Activated T-cell treated with anti-CD3 and anti-CD28 coated beads, Interleukin-2, amount 50 U/mL, for 72 hours (primary cell): Measurements from ENCODE around the gene CHD9. TPM values are rescaled to one million over a fixed set of nuclear protein-coding genes. Genes with fewer than 3 reads are reported as not detected.
"Not testable (repeated sequence)": the region's sequence is repeated elsewhere in the genome, so short reads cannot be mapped to it uniquely, and the experiment has no call there.

ENCODE experiments used
- ATAC-seq, 2 donors: fragments of 150-1000 bp; cut with Tn5 transposase; replicated peaks in 1 of 2; 2 replicates each; pipeline ENCODE4 v1.10.0; 2021; ENCODE audit warnings: moderate library complexity in 2 of 2, mild to moderate bottlenecking in 1 of 2
- DNase-seq, 2 donors: peaks; one replicate each; pipeline ENCODE4 v3.0.0; 2021 to 2022; ENCODE audit warnings: mixed read lengths in 1 of 2
- H3K27ac Mint-ChIP-seq: one replicate; pipeline ENCODE4 v1.8.0; 2022; ENCODE audit warnings: mild to moderate bottlenecking, moderate library complexity, mixed read lengths
- H3K27me3 Mint-ChIP-seq: one replicate; pipeline ENCODE4 v1.8.0; 2022; ENCODE audit warnings: low read depth, mixed read lengths
- H3K36me3 Mint-ChIP-seq, 2 donors: one replicate each; pipeline ENCODE4 v1.8.0; 2022; ENCODE audit warnings: mixed read lengths in 2 of 2, mild to moderate bottlenecking in 1 of 2; ENCODE audit not compliant: insufficient read depth in 2 of 2
- H3K4me1 Mint-ChIP-seq: one replicate; pipeline ENCODE4 v1.8.0; 2022; ENCODE audit warnings: low read depth, mixed read lengths
- H3K4me3 Mint-ChIP-seq, 2 donors: one replicate each; pipeline ENCODE4 v1.8.0; 2022; ENCODE audit warnings: mild to moderate bottlenecking in 2 of 2, mixed read lengths in 2 of 2, moderate library complexity in 2 of 2
- H3K9me3 Mint-ChIP-seq, 2 donors: one replicate each; pipeline ENCODE4 v1.8.0; 2022; ENCODE audit warnings: mixed read lengths in 2 of 2
- total RNA-seq, 2 donors: library from RNA; stranded (reverse); gene quantifications; one replicate each; pipeline ENCODE4 v1.2.3, GENCODE V29; 2022

CHD9 gene
- total RNA-seq, 2 donors from 2014 or later = 16.7 to 17.4 TPM

DNA sequence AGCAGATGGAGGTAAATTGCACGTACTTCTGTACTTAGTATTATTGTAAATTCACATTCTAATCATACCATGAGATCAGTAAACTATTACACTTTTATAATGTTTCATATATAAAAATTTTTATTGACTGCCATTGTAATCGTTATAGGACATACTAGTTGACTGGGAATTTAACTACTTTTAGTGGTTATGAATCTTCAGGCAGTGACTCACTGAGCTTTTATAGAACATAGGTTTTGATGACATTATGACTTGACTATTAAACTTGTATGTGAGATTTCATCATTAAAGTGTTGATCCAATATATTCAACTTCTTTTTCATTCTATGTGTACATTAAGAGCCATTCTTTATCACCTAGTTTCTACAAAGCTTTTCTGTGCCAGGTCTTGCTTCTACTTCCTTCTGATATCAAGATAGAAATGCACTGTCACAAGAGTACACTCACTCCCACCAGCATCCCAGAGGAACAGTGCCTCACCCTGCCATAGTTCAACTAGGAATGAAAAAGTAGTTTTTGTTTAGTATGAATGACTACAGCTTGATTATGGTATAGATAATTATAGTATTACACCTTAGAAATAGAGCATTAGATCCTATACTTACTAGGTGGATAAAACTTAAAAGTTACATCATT is 237.1 kb downstream of the CHD9 start:
- peaks cover 3 to 7% of the 10 kb centered on the region in 2 donors for H3K36me3 Mint-ChIP-seq
- no peaks in the 10 kb centered on the region for H3K9me3 Mint-ChIP-seq
- no peaks in the 10 kb centered on the region for H3K27me3 Mint-ChIP-seq
- no peak overlapping the region for H3K4me3 Mint-ChIP-seq
- peak overlapping the region; percentile 16 for H3K27ac Mint-ChIP-seq
- ATAC-seq (no peak), DNase-seq (no peak)
- H3K4me1 Mint-ChIP-seq = no peaks in the 10 kb centered on the region

DNA sequence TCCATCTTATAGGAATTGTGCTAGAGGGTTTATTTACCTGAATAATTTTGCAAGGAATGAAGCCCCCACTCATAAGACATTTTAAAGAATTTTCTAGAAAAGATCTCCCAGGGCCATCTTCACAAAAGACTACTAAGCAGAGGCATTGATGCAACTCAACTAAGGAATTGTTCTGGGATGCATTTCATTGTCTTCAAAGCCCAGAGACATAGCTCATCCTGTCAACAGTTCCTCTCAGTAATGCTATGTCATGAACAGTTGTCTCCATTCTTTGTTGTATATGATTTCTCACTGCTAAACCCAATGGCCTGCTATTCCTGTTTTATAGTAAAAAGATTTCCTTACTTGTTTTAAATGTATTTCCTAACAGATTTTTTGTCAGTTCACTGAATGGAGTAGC is 242.7 kb downstream of the CHD9 start:
- no peak overlapping the region for H3K4me3 Mint-ChIP-seq
- DNase-seq = no peak
- peaks cover 0 to 4% of the 10 kb centered on the region in 2 donors for H3K36me3 Mint-ChIP-seq
- no peaks in the 10 kb centered on the region for H3K9me3 Mint-ChIP-seq
- no peak overlapping the region for H3K27ac Mint-ChIP-seq
- H3K4me1 Mint-ChIP-seq = no peaks in the 10 kb centered on the region
- H3K27me3 Mint-ChIP-seq = no peaks in the 10 kb centered on the region
- no peak for ATAC-seq

DNA sequence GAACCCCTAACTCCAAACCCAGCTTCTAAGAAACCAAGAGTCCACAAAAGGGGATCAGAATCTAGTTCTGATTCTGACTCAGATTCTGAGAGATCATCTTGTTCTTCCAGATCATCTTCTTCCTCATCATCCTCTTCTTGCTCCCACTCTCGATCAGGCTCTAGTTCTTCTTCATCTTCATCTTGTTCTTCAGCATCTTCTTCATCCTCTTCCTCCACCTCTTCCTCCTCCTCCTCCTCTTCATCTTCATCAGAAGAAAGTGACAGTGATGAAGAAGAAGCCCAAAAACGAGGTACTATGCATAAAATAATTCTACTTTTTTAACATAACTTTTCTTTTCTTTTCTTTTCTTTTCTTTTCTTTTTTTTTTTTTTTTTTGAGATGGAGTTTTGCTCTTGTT is 249.5 kb downstream of the CHD9 start:
- Mint-ChIP-seq H3K4me1 (no peaks in the 10 kb centered on the region), H3K27me3 (no peaks in the 10 kb centered on the region), H3K36me3 (peaks cover 0 to 4% of the 10 kb centered on the region in 2 donors), H3K9me3 (no peaks in the 10 kb centered on the region), H3K4me3 (no peak overlapping the region), H3K27ac (no peak overlapping the region)
- DNase-seq = no peak
- ATAC-seq = no peak

DNA sequence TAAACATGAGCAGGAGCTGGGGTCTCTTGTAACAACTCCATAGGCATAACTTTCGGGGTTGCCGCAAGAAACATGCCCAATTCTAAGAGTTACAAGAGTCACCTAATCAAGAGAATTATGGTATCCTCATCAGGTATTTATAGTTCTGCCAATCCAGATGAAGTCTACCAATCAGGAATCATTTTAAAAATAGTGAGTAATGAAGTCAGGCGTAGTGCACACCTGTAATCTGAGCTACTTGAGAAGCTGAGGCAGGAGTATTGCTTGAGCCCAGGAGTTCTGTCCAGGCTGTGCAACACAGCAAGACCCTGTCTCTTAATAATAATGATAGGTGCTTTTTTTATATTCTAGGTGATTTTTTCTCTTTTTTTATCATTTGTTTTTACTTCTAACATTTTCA is 251.0 kb downstream of the CHD9 start:
- Mint-ChIP-seq H3K4me1 (no peaks in the 10 kb centered on the region), H3K27me3 (no peaks in the 10 kb centered on the region), H3K9me3 (no peaks in the 10 kb centered on the region), H3K27ac (no peak overlapping the region), H3K36me3 (peaks cover 0 to 7% of the 10 kb centered on the region in 2 donors), H3K4me3 (no peak overlapping the region)
- ATAC-seq (no peak), DNase-seq (no peak)

DNA sequence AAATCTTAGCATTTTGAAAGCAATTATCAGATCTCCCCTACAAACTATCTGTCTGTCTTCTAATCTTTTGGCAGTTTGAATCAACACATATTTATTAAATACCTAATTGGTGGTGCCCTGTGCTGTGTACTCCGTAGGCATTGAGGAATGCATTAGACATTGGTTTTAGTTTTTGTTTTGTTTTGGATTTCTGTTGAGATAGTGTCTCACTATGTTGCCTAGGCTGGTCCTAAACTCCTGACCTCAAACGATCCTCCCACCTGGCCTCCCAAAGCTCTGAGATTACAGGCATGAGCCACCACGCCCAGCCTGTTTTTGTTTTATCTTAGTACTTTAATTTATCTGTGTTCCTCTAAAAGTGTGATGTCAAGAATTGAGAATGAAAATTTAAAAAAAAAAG is 254.7 kb downstream of the CHD9 start:
- Mint-ChIP-seq H3K4me1 (no peaks in the 10 kb centered on the region), H3K27ac (peak overlapping the region; percentile 68), H3K27me3 (no peaks in the 10 kb centered on the region), H3K36me3 (peaks cover 0 to 10% of the 10 kb centered on the region in 2 donors), H3K9me3 (no peaks in the 10 kb centered on the region), H3K4me3 (no peak overlapping the region)
- no peak for DNase-seq
- no peak for ATAC-seq

DNA sequence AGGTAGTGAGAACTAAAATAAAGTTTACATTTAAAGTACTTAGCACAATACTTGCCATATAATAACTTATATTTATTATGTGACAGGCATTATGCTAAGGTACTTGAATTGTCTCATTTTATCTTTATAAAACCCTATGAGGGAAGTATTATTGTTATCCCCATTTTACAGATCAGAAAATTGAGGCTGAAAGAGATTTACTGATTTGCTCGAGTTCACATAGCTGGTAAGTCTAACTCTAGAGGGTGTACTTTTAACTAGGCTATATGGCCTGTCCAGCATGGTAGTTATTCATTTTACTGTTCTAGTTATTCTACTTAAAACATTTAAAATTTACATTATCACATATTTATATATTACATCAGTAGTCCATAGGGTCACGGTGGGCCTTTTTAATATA is 266.2 kb downstream of the CHD9 start:
- Mint-ChIP-seq H3K9me3 (no peaks in the 10 kb centered on the region), H3K4me3 (no peak overlapping the region), H3K4me1 (no peaks in the 10 kb centered on the region), H3K36me3 (peaks cover 0 to 10% of the 10 kb centered on the region in 2 donors), H3K27ac (no peak overlapping the region), H3K27me3 (no peaks in the 10 kb centered on the region)
- DNase-seq (no peak), ATAC-seq (no peak)

DNA sequence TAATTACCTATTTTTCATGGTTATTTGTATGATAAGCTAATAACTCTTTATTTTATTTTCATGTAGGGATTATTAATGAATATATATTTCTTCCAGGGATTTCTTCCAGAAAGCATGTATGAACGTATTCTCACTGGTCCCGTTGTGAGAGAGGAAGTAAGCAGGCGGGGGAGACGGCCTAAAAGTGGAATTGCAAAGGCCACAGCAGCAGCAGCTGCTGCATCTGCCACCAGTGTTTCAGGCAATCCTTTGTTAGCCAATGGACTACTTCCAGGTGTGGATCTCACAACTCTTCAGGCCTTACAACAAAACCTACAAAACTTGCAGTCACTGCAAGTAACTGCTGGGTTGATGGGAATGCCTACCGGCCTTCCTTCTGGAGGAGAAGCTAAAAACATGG is 269.1 kb downstream of the CHD9 start:
- no peak for DNase-seq
- Mint-ChIP-seq H3K4me3 (no peak overlapping the region), H3K36me3 (peaks cover 0 to 2% of the 10 kb centered on the region in 2 donors), H3K4me1 (no peaks in the 10 kb centered on the region), H3K27me3 (no peaks in the 10 kb centered on the region), H3K27ac (peak overlapping the region; percentile 29), H3K9me3 (peaks cover 1 to 2% of the 10 kb centered on the region in 2 donors)
- no peak for ATAC-seq

DNA sequence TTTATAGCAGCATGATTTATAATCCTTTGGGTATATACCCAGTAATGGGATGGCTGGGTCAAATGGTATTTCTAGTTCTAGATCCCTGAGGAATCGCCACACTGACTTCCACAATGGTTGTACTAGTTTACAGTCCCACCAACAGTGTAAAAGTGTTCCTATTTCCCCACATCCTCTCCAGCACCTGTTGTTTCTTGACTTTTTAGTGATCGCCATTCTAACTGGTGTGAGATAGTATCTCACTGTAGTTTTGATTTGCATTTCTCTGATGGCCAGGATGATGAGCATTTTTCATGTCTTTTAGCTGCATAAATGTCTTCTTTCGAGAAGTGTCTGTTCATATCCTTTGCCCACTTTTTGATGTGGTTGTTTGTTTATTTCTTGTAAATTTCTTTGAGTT is 276.2 kb downstream of the CHD9 start:
- not testable (repeated sequence) for ATAC-seq, H3K4me1 Mint-ChIP-seq, DNase-seq, H3K27ac Mint-ChIP-seq, H3K4me3 Mint-ChIP-seq, H3K27me3 Mint-ChIP-seq, H3K36me3 Mint-ChIP-seq, H3K9me3 Mint-ChIP-seq

DNA sequence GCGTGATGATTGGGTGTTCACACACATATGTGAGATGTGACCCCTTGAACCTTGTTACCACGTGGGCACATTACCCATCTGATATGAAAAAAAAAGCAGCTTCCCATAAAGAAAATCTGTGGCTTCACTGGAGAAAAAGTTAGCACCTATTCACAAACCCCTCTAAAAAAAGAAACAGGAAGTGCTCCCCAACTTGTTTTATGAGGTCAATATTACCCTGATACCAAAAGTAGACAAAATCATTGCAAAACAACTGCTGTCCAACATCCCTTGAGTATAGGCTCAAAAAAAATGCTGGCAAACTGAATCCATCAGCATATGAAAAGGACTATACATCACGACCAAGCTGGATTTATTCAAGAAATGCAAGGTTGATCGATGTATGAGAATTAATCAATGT is 279.8 kb downstream of the CHD9 start:
- Mint-ChIP-seq H3K4me1 (no peaks in the 10 kb centered on the region), H3K27ac (no peak overlapping the region), H3K4me3 (no peak overlapping the region), H3K36me3 (no peaks in the 10 kb centered on the region), H3K9me3 (peaks cover 1 to 2% of the 10 kb centered on the region in 2 donors), H3K27me3 (no peaks in the 10 kb centered on the region)
- no peak for ATAC-seq
- DNase-seq = no peak

DNA sequence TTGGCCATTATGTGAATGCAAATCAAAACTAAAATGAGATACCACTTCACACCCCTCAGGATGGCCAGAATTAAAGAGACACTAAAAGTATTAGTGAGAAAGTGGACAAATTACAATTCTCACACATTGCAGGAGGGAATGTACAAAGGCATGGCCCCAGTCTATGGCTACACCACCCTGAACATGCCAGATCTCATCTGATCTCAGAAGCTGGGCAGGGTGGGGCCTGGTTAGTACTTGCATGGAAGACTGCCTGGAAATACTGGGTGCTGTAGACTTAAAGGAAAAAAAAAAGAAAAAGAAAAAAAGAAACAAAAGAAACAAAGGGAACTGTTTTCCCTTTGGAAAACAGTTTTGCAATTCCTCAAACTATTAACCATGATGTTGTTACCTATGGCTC is 282.5 kb downstream of the CHD9 start:
- H3K27ac Mint-ChIP-seq = no peak overlapping the region
- peaks cover 5% of the 10 kb centered on the region for H3K4me1 Mint-ChIP-seq
- H3K27me3 Mint-ChIP-seq = no peaks in the 10 kb centered on the region
- no peaks in the 10 kb centered on the region for H3K36me3 Mint-ChIP-seq
- ATAC-seq (no peak), DNase-seq (no peak)
- H3K9me3 Mint-ChIP-seq = peaks cover 0 to 2% of the 10 kb centered on the region in 2 donors
- no peak overlapping the region for H3K4me3 Mint-ChIP-seq

DNA sequence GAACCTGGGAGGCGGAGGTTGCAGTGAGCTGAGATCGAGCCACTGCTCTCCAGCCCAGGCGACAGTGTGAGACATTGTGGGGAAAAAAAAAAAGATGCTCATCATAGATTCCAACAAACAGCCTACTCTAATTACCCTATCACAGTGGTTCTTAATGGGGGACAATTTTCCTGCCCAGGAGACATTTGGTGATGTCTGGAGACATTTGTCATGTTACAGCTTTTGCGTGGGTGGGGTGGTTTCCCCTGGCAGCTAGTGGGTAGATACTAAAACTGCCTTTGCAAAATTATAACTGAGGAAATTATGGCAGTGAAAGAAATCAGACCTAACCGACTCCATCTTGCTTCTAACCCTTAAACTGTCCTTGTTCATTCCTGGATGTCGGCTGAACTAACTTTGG is 287.0 kb downstream of the CHD9 start:
- no peak overlapping the region for H3K4me3 Mint-ChIP-seq
- DNase-seq = no peak
- ATAC-seq = no peak
- peaks cover 0 to 2% of the 10 kb centered on the region in 2 donors for H3K9me3 Mint-ChIP-seq
- H3K27ac Mint-ChIP-seq = no peak overlapping the region
- peaks cover 9% of the 10 kb centered on the region for H3K4me1 Mint-ChIP-seq
- H3K36me3 Mint-ChIP-seq = no peaks in the 10 kb centered on the region
- no peaks in the 10 kb centered on the region for H3K27me3 Mint-ChIP-seq

DNA sequence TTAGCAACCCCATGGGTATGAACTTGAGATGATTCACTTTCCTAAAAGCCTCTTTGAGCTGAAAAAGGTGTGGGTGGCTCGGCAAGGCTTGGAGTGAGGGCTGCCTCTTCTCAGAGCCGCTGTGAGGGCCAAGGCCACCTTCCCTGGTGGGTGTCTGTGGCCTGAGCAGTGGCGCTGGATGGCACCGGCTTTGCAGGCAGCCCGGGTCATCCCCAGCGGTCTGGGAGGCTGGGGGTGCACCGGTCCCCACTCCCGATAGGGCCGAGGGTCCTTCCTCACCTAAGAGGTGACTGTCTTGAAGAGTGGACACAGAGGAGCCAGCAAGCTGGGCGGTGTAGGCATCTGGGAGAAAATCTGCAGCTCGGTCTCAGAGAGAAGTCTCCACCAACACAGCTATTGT is 300.3 kb downstream of the CHD9 start:
- peaks cover 8% of the 10 kb centered on the region for H3K4me1 Mint-ChIP-seq
- H3K4me3 Mint-ChIP-seq = no peak overlapping the region
- no peak for DNase-seq
- peaks cover 8% of the 10 kb centered on the region for H3K27me3 Mint-ChIP-seq
- peaks cover 0 to 2% of the 10 kb centered on the region in 2 donors for H3K9me3 Mint-ChIP-seq
- no peak overlapping the region for H3K27ac Mint-ChIP-seq
- H3K36me3 Mint-ChIP-seq = peaks cover 0 to 4% of the 10 kb centered on the region in 2 donors
- no peak for ATAC-seq

DNA sequence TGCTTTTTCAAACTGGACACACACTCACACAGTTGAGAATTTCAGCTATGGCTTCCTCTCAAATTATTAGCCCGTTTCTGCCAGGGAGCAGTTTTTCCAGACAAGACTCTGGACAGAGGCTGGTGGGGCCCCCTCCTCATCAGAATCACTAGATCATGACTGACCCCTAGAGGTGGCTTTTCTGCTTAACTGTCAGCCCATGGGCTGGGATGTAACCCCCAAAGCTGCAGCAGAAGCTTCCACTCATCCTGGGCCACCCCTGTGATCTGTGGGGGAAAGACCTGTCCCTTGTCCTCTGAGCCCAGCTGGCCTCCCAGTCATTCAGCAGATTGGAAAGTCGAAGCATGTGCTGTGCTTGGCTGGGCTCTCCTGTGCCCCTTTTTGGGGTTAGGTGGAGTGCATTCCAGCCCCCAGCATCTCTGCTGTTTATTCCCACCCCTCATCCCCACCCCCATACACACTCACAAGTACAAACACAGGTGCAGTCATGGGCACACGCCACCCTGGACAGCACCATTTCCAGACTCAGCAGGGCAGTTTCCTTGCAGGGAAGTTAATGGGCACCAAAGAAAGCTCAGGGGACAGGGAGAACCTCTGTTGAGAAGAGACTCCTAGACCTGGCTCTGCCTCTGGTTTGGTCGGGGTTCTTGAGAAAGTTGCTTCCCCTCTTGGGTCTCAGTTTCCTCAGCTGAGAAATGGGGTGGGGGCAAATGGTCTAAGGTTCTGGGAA is 301.9 kb downstream of the CHD9 start:
- Mint-ChIP-seq H3K27ac (no peak overlapping the region), H3K27me3 (peaks cover 8% of the 10 kb centered on the region), H3K36me3 (no peaks in the 10 kb centered on the region)

DNA sequence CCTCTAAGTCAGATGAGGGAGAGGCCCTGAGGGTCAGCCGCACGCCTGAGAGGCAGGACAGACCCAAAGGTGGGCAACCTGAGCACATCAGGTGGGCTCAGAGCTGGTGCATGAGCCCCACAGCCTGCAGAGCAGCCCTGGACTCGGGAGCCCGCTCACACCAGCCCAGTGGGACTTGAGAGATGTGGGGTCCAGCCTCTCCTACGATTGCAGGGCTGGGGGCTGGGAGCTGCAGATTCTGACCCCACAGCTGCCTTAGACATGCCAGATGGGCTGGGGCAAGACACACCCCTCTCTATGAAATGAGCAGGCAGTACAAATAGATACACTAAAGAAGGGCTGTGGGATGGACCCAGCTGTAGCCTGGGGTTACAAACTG is 302.4 kb downstream of the CHD9 start:
- Mint-ChIP-seq H3K4me1 (peaks cover 8% of the 10 kb centered on the region), H3K36me3 (no peaks in the 10 kb centered on the region), H3K9me3 (no peaks in the 10 kb centered on the region), H3K4me3 (no peak overlapping the region), H3K27me3 (peaks cover 8% of the 10 kb centered on the region), H3K27ac (no peak overlapping the region)
- ATAC-seq (no peak), DNase-seq (no peak)

More for the DNA sequence above, 301.9 kb downstream of the CHD9 start:
- H3K4me1 Mint-ChIP-seq = peaks cover 8% of the 10 kb centered on the region
- DNase-seq (no peak), ATAC-seq (no peak)
- no peak overlapping the region for H3K4me3 Mint-ChIP-seq
- no peaks in the 10 kb centered on the region for H3K9me3 Mint-ChIP-seq
